CMK (cell line): ENCODE measurements around the gene NOS3.
"Not testable (repeated sequence)": the region's sequence is repeated elsewhere in the genome, so short reads cannot be mapped to it uniquely, and the experiment has no call there.

Source experiments
- DNase-seq: peaks from one replicate; pipeline ENCODE4 v3.0.0-alpha.2; 2010; ENCODE audit warnings: low read depth

Gene NOS3

GRCh38 chr7:151000897-151001495 lies 10.2 kb downstream of the NOS3 start:
- no peak for DNase-seq

- DNase-seq, result no peak
Observed at GRCh38 chr7:151001546-151001945, 10.7 kb downstream of the NOS3 start.

- DNase-seq, result no peak
Observed at GRCh38 chr7:151003572-151003971, 12.8 kb downstream of the NOS3 start.

- no peak for DNase-seq
Observed at GRCh38 chr7:151005566-151005965, 14.7 kb downstream of the NOS3 start.

GRCh38 chr7:151006590-151007300 lies 15.9 kb downstream of the NOS3 start:
- DNase-seq, result no peak

GRCh38 chr7:151007469-151007898 lies 16.7 kb downstream of the NOS3 start:
- DNase-seq, result no peak

GRCh38 chr7:151008143-151008510 lies 17.3 kb downstream of the NOS3 start:
- DNase-seq, result no peak

- DNase-seq, result no peak
Observed at GRCh38 chr7:151008511-151009323, 17.9 kb downstream of the NOS3 start.

GRCh38 chr7:151009327-151010036 lies 18.7 kb downstream of the NOS3 start:
- DNase-seq, result no peak

GRCh38 chr7:151010037-151010306 lies 19.2 kb downstream of the NOS3 start:
- DNase-seq, result no peak

GRCh38 chr7:151010307-151011096 lies 19.7 kb downstream of the NOS3 start:
- no peak for DNase-seq

GRCh38 chr7:151011097-151011409 lies 20.2 kb downstream of the NOS3 start:
- DNase-seq, result no peak

- not testable (repeated sequence) for DNase-seq
Observed at GRCh38 chr7:151011616-151012015, 20.8 kb downstream of the NOS3 start.

GRCh38 chr7:151012031-151012692 lies 21.3 kb downstream of the NOS3 start:
- DNase-seq, result no peak

- no peak for DNase-seq
Observed at GRCh38 chr7:151012911-151013347, 22.1 kb downstream of the NOS3 start.

- DNase-seq, result no peak
Observed at GRCh38 chr7:151013356-151013732, 22.5 kb downstream of the NOS3 start.

GRCh38 chr7:151013733-151014497 lies 23.1 kb downstream of the NOS3 start:
- DNase-seq, result no peak

GRCh38 chr7:151014950-151015349 lies 24.1 kb downstream of the NOS3 start:
- no peak for DNase-seq

GRCh38 chr7:151015967-151016366 lies 25.1 kb downstream of the NOS3 start:
- no peak for DNase-seq

- DNase-seq, result no peak
Observed at GRCh38 chr7:151016505-151016904, 25.7 kb downstream of the NOS3 start.

GRCh38 chr7:151016942-151017341 lies 26.1 kb downstream of the NOS3 start:
- no peak for DNase-seq
